Measurements from ENCODE around the gene PARD3B. TPM values are rescaled to one million over a fixed set of nuclear protein-coding genes. Genes with fewer than 3 reads are reported as not detected.

PARD3B gene
- total RNA-seq, 1 experiment from 2014 or later = 0.63 TPM

DNA sequence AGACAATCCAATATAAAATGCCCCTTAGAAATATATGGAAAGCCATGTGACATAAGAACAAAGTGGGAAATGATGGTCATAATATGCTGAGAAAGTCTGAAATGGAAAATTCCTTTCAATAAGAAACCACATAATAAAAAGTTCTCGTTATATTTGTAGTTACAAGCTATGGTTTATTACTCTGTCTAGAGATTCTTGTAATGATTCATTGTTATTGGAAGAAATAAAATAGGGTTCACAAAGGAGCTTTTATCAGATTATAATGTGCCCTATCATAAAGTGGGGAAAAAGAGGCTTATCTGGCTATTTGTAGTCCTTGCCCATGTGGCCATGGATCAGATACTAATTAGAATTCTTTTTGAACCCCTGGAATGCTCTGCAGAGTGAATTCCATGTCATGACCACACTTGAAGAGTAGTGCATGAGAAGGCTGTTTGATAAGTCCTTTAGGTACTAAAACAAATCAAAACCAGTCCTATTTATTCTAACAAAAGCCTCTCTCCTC lies 716.3 kb downstream of the PARD3B start:
- DNase-seq (ENCODE audit: low read depth) = no peak

DNA sequence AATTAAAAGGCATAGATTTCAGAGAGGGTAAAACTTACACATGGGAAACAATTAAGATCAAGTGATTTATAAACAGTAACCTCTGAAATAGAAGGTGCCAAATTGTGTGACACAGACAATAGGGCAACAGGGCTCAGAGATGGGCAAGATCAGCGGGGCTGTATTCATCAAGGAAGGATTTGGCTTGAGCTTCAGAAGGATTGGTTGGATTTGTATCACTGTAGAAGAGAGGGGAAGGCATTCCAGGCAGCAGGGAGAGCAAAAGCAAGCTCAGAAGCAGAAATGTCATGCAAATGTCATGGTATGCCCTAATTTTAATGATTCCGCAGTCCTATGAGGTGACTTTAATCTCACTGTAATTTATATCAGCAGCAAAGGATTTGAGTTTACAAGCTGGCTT lies 722.0 kb downstream of the PARD3B start:
- no peak for DNase-seq (ENCODE audit: low read depth)

DNA sequence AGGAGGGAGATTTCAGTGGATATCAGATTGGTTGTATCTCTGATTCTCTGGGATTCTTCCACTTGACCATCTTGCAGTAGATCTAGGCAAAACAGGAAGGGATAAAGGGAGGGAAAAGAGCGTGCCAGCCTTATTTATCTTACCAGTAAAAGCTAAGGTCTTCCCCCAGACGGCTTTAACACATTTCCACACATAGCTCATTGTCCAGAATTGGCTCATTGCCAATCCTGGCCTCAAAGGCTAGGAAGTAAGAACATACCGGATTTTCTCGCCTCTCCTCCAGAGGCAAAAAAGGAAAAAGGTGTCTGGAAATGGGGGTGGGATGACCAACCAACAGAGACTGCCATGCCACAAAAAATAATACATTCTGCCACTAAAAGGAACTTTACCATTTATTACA lies 725.4 kb downstream of the PARD3B start:
- DNase-seq (ENCODE audit: low read depth) = peak; percentile 16

GRCh38 chr2:205273148-205273547 lies 727.9 kb downstream of the PARD3B start:
- DNase-seq (ENCODE audit: low read depth) = no peak

DNA sequence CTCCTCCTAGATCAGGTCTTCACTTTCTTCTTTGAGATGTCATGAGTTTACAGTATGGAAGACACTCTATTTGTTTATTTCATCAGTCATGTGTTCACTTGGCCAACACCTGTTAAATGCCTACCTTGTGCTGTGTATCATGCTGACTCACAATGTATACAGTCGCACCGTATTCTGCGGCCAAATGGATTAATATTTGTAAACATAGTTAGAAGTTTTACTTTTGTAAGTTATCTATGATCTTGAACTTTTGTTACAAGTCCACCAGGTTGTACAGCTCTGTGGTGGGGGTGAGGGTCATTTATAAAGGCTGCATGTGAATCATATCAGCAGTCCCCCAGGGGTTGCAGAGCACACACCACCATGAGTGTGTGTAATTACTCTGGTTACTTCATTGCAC lies 728.4 kb downstream of the PARD3B start:
- no peak for DNase-seq (ENCODE audit: low read depth)

DNA sequence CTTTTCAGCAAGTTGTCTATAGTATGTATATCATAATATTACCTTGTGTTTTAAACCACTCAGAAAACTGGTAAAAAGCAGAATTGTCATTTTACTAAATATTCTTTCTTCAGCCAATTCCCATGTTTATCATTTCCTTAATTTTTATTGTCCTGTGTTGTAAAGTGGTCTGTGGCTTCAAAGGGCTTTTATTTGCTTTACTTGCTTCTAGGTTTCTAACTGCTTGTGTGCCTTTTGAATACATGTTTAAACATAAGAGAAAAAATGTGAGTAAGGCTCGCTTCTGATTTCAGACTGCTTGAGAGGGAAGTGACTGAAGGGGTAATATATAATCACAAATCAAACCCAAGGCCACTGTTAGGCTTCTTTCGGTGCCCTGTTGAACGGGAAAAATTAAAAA lies 729.5 kb downstream of the PARD3B start:
- DNase-seq (ENCODE audit: low read depth) = no peak

- no peak for DNase-seq (ENCODE audit: low read depth)
Measured at GRCh38 chr2:205276116-205276777, 731.0 kb downstream of the PARD3B start.

DNA sequence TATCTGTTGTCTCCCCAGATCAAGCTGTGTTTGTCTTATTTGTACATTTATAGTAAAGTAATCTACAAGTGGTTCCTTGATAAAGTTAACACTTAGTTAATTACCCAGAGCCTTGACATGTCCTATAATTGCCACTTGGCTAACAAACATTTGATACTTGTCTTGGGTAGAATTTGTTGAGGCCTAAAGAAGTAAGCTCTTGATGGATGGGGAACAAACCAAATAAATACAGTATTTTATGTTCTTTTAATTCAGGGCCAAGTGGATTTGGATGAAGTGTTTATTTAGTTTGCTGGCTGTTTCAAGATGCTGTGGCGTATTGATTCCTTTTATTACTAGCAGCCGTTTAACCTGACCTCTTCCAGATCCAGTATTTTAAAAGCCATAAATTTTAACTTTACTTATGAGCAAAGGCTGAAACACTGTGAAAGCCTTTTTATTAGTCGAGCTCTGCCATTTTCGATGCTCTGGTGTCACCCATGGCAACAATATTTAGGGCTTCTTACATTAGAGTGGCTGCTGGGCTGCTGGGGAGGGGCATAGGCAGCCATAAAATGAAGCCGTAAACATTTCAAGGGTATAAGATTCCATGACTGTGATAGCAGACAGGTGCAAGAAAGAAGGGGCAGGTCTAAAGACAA lies 735.4 kb downstream of the PARD3B start:
- DNase-seq (ENCODE audit: low read depth) = no peak

DNA sequence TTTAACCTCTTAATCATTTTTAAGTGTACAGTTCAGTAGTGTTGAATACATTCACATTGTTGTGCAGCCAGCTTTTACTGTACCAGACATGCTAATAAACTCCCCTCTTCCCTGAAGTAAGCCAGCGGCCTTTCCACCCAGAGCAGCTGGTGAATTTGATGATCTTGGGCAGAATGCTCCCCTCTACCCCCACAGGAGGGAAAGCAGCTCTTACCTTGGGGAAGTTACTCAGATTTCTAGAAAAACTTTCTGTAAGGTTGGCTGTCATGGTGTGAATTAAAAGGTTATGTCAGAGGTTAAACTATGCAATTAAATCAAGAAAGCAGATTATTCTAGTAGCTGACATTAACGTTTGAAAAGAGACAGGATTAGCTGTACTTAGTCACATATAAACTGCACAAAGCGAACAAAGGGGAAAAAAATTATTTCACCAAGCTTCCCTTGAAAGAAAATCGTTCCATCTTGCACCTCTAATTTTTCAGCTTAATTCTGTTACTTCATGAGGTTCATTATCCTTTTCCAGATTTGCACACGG lies 738.5 kb downstream of the PARD3B start:
- DNase-seq (ENCODE audit: low read depth) = no peak

- no peak for DNase-seq (ENCODE audit: low read depth)
Measured at GRCh38 chr2:205284334-205284733, 739.1 kb downstream of the PARD3B start.

GRCh38 chr2:205287316-205287715 lies 742.0 kb downstream of the PARD3B start:
- DNase-seq (ENCODE audit: low read depth) = no peak

DNA sequence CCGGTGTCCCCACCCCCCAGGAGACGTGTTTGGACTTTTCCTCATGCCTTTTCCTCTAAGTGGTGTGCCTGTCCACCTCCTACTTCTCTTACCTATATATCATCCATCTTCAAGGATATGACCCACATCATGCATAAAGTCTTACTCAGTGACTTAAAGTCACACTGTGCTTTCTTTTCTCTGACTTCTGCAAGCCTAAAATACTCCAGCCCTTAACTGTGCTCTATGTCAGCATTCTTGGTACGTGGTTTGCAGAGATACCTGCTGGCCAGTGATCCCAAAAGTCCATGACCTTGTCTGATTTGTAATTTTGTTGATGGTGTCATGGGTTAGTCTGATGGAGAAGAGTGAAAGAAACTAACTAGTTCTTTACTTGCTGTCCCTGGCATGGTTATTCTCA lies 743.4 kb downstream of the PARD3B start:
- DNase-seq (ENCODE audit: low read depth) = no peak

- no peak for DNase-seq (ENCODE audit: low read depth)
Measured at GRCh38 chr2:205290299-205290698, 745.0 kb downstream of the PARD3B start.

DNA sequence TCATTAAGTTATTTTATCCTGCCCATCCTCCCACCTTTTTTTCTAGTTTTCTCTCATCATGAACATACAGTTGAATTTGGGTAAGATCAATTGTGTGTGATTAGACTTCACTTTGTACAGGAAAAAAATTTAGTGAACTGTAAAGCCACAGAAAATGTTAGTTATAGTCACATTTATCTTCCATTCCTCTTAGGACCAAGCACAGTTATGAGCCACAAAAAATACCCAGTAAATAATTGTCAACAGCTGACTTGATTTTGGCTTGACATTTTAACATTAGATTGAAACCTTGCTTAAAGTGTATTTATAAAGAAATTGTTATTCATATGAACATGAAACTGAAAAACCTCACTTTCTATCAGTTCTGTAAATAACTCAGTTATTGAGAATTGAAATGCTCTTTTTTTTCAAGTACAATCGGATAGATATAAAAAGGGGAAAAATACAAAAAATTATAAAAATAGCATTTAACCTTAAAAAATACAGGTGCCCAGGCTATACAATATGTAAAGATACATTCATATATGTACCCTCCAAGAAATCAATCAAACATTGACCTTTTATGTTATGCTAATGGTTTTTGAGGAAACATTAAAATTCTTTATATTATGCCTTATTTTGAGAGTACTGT lies 747.5 kb downstream of the PARD3B start:
- DNase-seq (ENCODE audit: low read depth) = no peak

- DNase-seq (ENCODE audit: low read depth) = no peak
Measured at GRCh38 chr2:205293559-205293958, 748.3 kb downstream of the PARD3B start.

DNA sequence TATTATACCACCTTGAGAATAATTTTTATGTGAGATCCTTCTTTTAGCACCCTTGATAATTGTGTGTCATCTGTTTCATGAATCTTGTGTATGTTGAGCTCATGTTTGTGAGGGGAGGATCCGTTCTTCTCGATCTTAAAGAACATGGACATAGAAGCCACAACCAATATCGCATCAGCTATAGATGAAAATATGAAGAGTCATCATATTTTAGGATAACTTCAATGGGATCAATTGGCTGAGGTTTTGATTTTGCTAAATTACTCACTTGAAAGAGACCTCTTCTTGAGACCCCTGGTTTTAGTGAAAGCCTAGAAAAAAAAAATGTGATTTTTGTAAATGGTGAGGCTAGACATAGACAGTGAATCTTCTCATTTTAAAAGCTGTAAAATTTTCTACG lies 751.7 kb downstream of the PARD3B start:
- no peak for DNase-seq (ENCODE audit: low read depth)

GRCh38 chr2:205297368-205297767 lies 752.1 kb downstream of the PARD3B start:
- DNase-seq (ENCODE audit: low read depth) = no peak

DNA sequence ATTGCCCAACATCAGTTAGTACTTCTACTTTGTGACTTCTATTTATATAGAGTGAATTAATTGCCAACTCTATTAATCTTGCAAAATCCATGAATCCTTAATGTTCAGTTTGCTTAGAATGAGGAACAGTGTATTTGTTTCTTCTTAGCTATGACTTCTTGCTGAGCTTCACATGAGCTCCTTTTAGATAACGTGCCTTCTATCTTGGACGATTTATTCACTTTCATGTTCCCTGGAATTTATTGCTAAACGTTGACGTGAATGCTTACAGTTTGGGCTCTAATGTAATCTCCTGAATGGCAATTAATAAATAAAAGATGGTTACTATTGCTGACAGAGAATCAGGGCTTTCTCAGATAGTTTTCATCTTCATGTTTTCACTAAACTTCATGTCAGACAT lies 752.6 kb downstream of the PARD3B start:
- no peak for DNase-seq (ENCODE audit: low read depth)

DNA sequence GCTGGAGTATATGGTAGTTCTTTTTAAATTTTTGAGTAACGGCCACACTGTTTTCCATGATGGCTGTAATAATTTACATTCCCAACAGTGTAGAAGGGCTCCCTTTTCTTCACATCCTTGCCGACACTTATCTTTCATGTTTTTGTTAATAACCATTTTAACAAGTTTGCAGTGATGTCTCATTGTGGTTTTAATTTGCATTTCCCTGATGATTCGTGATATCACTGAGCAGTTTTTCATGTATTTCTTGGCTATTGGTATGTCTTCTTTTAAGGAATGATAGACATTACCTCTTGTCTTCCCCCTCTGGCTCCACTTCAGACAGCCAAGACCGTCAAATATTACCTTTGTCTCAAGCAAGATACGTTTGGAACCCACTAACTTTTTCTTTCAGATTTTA lies 765.9 kb downstream of the PARD3B start:
- DNase-seq (ENCODE audit: low read depth) = no peak

DNA sequence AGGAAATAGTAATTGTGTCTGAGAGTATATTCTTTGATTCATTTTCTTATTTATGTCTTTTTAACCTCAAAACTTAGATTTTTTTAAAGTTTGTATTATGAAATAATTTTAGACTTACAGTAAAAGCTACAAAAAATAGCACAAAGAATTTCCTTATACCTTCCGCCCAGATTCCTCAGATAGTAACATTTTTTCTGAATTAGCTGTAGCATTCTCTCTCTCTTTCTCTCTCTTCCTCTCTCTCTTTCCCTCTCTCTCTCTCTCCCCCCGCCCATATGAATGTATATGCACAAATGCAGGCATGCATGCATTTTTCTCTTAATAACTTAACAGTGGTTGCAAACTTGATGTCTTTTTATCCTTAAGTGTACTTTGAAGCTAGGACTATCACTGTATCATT lies 776.0 kb downstream of the PARD3B start:
- DNase-seq (ENCODE audit: low read depth) = no peak

GRCh38 chr2:205323929-205324328 lies 778.7 kb downstream of the PARD3B start:
- DNase-seq (ENCODE audit: low read depth) = no peak

- no peak for DNase-seq (ENCODE audit: low read depth)
Measured at GRCh38 chr2:205324355-205324754, 779.1 kb downstream of the PARD3B start.

DNA sequence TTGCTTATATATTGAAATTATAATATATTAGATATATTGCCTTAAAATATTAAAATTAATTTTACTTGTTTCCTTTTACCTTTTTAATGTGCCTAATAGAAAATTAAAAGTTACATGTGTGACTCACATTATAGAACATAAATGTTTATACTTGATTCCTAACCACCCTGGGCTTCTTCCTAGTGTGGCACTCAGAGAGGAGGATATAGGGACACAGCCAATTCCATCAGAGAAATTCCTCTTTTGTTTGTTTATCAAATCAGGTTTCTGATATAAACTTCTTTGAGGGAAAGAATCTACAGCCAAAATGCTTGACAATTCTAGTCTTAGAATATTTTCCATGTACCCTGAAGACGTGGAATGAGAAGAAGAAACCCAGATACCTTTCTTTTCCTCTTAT lies 788.1 kb downstream of the PARD3B start:
- DNase-seq (ENCODE audit: low read depth) = no peak
